NAMALWA (cell line): Measurements from ENCODE around the gene ELMO1.

ENCODE experiments used
- DNase-seq: peaks from one replicate; pipeline ENCODE4 v3.0.0-alpha.2; 2015; ENCODE audit warnings: low spot score

ELMO1 gene

DNA sequence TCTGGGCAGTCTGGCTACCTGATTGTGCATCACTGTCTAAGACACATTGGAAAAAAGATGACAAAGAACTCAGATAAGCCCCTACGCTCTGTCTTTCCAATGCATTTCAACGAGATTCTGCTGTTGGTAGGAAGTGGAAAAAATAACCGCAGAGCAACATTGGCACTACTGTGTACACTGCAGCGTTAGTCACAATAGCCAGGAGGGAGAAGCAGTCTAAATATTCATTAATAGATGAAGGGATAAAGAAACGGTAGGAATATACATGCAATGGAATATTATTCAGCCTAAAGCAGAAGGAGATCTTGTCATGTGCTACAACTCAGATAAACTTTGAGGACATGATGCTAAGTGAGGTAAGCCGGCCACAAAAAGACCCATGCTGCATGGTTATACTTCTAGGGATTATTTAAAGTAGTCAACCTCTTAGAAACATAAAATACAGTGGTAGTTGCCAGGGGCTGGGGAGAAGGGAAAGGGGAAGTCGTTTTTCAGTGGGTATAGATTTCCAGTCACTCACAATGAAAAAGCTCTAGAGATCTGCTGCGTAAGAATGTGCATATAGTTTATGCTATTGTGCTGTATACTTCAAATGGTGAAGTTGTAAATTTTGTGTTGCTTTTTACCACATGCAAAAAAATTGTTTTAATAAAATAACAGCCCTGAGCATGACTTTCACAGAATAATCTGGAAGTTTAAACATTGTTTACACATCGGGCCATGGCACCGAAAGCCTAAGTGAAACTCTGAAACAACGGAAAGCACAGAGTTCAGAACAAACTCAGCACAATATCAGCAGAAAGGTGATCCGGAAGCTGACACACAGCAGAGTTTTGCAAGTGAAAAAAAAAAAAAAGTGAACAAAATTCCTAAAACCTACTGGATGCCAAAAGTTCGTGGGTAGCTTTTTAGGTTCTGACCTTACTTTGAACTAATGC is 40.1 kb downstream of the ELMO1 start:
- DNase-seq, result peak; percentile 8

GRCh38 chr7:37405603-37406122 is 43.0 kb downstream of the ELMO1 start:
- no peak for DNase-seq

- no peak for DNase-seq
These were observed 43.5 kb downstream of the ELMO1 start for GRCh38 chr7:37405128-37405527.

DNA sequence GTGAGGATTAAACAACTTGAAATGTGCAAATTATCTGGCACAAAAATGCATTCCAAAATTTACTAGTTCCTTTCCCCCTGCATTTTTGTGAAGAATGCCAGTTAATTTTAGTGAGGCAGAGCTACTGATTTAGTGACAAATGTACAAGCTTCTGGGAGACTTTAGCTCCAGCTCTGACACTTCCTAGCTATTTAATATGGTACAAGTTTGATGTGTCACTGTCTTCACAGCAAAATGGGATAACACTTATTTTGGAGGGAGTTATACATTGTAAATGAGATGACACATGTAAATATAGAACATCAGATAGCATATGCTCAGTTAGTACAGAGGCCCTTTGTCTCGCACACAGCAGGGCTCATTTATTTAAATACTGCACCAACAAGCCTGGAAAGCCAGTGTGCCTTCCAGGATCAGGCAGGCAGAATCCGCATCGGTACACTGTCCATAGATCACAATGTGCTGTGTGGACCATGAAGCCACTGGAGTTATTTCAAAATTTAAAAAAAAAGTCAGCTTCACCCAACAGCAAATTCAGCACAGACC is 48.7 kb downstream of the ELMO1 start:
- no peak for DNase-seq

DNA sequence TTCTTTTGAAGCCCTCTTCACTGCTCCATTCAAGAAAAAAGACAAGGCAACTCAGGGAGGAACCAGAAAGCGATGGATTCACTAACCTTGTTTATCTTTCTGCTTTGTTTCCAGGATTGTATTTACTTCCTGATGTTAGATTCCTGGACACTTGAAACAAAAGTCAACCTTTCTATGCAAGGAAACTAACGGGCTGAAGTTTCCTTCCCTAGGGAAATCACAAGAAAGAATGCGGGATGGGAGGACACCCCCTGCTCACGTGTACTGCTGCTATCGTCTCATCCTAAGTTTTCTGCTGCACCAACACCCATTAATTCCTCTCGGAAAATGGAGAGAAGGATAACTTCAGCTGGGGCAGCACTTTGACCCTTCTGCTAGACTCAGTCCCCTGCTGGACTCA is 50.3 kb downstream of the ELMO1 start:
- DNase-seq, result no peak

- DNase-seq, result no peak
These were observed 52.9 kb downstream of the ELMO1 start for GRCh38 chr7:37395618-37396259.

DNA sequence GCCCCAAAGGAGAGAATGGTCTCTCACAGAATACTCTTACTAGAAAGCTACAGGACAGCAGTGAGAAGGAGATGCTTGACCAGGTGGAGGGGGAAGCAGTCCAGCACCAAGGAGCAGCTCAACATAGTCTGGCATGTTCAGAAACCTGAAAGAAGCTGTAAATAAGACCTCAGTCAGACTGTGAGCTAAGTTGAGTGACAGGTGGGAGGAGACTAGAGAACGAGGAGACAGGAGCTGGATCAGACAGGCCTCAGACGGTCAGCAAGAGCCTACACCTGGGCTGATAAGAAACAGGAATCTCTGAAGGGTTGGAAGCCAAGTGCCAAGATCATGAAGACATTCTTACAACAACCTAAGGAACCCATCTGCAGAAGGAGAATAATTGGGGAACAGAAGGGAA is 54.5 kb downstream of the ELMO1 start:
- no peak for DNase-seq

- DNase-seq, result no peak
These were observed 55.2 kb downstream of the ELMO1 start for GRCh38 chr7:37393476-37393875.

- DNase-seq, result no peak
These were observed 56.0 kb downstream of the ELMO1 start for GRCh38 chr7:37392673-37393017.

- DNase-seq, result no peak
These were observed 56.6 kb downstream of the ELMO1 start for GRCh38 chr7:37391791-37392672.

DNA sequence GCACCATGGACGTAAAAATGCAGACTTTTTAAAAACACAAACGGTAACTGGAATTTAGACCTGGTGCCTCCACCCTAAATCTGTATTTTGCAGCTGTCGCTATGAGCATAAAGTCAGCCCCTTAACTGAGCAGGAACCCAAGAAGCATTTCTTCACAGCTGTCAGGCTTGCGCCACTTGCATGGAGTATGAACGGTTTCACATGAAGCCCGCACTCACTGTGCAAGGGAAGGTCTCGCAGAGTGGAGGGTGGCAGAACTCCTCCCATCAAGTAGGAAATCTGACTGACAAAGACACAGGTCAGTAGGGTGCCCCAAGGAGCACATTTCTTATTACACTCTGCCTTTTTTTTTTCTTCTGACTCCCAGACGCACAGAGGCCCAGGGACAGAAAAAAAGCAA is 58.5 kb downstream of the ELMO1 start:
- DNase-seq, result no peak

DNA sequence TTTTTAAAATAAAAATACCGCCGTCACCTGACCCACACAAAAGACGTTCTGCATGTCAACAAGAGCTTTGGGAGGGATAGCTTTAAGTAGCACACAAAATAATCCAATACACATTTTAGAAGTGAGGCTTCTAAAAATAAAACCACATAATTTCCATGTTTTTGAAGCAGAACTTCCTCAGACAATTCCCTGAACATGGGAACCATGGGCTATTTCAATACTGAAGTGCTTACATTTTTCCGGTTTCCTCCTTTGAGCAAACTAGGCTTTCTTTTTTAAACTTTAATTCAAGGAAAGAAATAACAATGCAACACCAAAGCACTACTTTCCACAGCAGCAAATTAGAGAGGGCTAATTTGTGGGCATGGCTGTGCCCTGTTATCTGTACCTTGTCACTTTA is 59.9 kb downstream of the ELMO1 start:
- DNase-seq, result no peak

DNA sequence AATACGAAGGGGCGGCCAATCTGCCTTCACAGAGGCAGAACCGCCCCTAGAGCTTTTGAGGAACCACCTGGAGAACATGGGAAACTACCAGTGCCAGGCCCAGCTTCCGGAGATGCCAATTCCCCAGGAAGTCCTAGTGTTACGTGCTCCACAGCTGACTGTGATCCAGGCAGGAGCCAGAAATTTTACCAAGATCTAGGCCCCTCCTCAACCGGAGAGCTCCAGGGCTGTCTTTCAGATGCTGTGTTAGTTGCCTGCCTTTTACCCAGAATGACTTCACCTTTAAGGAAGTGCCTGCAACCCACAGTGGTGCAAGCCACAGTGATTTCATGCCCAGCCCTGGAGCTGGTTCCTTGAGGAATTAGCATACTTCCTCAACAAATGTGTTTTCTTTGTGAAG is 62.9 kb downstream of the ELMO1 start:
- DNase-seq, result no peak

DNA sequence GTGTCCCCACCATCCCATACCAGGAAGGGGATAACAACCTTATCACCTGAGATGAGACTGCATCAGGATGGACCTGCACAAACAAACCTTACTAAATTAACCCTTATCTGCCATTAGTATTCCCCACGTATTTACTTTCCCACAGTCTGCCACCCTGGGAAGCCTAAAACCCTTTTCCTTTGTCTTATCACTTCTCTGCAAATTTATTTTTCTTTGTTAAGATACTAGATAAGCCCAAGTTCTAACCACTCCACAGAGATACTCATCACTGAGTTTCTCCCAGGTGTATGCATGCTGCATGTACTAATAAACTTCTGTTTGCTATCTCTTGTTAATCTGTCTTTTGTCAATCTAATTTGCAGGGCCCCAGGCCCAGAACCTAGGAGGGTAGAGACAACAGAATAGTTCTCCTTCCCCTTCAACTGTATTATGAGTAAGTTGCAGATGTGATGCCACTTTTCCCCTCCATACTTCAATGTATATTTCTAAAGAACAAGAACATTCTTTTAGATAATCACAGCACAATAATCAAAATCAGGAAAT is 66.0 kb downstream of the ELMO1 start:
- no peak for DNase-seq

- DNase-seq, result no peak
These were observed 67.8 kb downstream of the ELMO1 start for GRCh38 chr7:37380831-37381230.

DNA sequence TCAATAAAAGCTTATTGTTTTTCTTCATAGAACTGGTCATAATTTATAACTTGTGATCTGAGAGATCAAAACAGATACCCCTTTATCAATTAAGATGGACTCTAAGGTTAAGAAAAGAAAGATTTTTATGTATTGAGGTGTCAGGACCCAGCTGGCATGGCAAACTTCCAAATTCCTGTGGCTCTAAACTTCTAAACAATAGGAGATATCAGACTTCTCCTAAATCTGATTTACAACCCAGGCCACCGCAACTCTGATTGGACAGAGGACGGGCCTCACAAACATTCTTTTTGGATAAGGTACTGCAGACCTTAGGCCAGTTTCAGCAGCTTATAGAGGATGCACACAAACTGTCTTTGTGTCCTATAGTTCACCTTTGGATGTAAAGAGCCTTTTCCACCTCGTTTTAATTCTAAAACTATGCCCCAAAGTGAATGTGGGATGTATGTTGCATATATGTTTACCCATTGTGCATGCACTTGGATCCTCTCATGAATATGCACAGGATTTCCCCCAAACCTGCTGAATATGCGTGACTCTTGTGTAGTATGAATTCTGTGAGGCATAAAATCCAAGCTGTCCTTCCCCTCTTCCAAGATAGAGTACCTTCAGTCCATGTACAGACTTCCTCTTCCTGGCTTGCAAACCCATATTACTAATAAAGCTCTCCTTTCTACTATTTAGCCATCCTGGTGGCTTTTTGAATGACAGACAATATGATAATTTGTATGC is 69.0 kb downstream of the ELMO1 start:
- no peak for DNase-seq

DNA sequence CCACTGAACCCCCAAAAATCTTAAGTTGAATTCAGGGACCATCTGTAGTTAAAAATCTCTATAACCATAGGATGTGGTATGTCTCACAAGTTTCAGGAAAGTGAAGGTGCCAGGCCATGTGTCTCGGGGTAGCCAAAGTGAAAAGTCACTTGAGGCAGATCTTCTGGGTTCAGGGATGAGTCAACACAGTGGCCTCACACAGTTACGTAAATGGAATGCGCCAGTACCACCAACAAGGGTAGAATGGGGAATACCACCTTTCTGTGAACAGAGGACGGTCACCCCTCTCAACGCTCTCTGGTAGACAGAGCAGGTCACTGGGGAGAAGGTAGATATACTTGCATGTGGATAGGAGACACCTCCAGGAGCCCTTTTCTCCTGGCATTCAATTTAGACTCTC is 71.4 kb downstream of the ELMO1 start:
- no peak for DNase-seq

- DNase-seq, result no peak
These were observed 72.3 kb downstream of the ELMO1 start for GRCh38 chr7:37376386-37376785.

- no peak for DNase-seq
These were observed 75.9 kb downstream of the ELMO1 start for GRCh38 chr7:37372750-37373149.

DNA sequence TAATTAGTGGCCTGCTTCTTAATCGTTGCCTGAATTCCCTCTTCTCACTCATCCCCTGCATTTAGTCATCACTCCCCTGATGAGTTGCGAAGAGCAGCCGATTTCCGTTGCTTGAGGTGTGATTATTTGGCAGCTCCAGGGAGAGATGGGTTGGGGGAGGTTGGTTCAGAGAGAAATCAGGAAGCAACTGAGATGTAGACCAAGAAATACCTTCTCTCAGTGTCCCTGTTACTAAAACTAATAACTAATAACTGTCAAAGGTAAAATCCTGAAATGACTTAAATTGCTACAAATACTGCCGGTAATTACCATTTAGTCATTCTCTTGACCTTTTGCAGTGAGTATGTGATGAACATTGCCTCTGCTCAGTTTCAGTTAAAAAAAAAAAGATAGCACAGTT is 76.9 kb downstream of the ELMO1 start:
- no peak for DNase-seq

DNA sequence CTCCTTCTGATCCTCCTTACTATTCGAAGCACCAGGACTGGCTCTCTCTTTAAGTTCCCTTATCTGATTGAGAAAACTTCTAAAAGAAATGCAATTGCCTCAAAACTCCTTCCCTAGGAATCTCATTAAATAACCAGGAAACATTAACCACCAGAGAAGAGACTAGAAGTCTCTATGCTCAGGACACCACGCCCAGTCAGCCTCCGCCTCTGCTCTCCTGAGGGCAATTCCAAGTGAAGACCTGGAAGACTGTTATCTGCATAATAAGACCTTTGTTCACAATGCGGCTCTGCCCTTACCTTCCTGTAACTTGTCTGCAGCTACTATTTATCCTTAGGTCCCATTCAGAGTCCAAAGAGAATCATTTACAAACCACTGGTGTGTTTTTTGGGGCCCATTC is 78.8 kb downstream of the ELMO1 start:
- DNase-seq, result no peak
